ENCODE data around the gene GNPNAT1. TPM values are rescaled to one million over a fixed set of nuclear protein-coding genes. Genes with fewer than 3 reads are reported as not detected.
A peak's percentile ranks its signal among the peaks of the same experiment; 100 is the strongest.

GNPNAT1 gene
- total and polyA plus RNA-seq, 2 donors (not counting 1 experiment from before 2014, with no cell fraction given): 20.3 to 44.5 TPM

- no peak overlapping the region for H3K4me2 ChIP-seq (ENCODE audit: extremely low read depth, insufficient read depth, low read length)
- H3K36me3 ChIP-seq (ENCODE audit: control insufficient read depth, insufficient read depth, low read length): no peaks in the 10 kb centered on the region
- peaks cover 19% of the 10 kb centered on the region for H3K79me2 ChIP-seq (ENCODE audit: control insufficient read depth, insufficient read depth, low read length)
- H3K9me3 ChIP-seq (ENCODE audit: control insufficient read depth, insufficient read depth, low read depth, low read length): no peaks in the 10 kb centered on the region
- no peak for DNase-seq (ENCODE audit: low read depth in 2 of 2)
- H2AFZ ChIP-seq (ENCODE audit: low read length): no peak overlapping the region
- H4K20me1 ChIP-seq (ENCODE audit: control insufficient read depth, extremely low read depth, insufficient read depth, low read length): no peaks in the 10 kb centered on the region
- no peak overlapping the region for H3K9ac ChIP-seq (ENCODE audit: insufficient read depth, low read length)
- H3K27me3 ChIP-seq (ENCODE audit: control insufficient read depth, insufficient read depth, low read length): no peaks in the 10 kb centered on the region
- H3K4me3 ChIP-seq (replicated peaks in 1 of 4; ENCODE audit: control extremely low read depth in 1 of 4, insufficient read depth in 1 of 4, low read depth in 3 of 4, low read length in 4 of 4): no peak overlapping the region
- H3K4me1 ChIP-seq (ENCODE audit: control insufficient read depth, extremely low read depth, insufficient read depth, low read length): no peaks in the 10 kb centered on the region
- TF ChIP-seq CTCF (conservative IDR thresholded peaks at IDR 0.05 in 1 of 2, IDR thresholded peaks at IDR 0.05 in 1 of 2; ENCODE audit: low read depth in 1 of 2, low read length in 2 of 2) (no peak), EZH2 (IDR thresholded peaks at IDR 0.05; ENCODE audit: low read length, missing control alignments) (no peak)
- H3K27ac ChIP-seq (ENCODE audit: insufficient read depth, low read length): no peak overlapping the region
Measured at GRCh38 chr14:52733824-52734223, 57.6 kb downstream of the GNPNAT1 start.

GRCh38 chr14:52730709-52731111 is 60.7 kb downstream of the GNPNAT1 start:
- no peaks in the 10 kb centered on the region for H3K4me1 ChIP-seq (ENCODE audit: control insufficient read depth, extremely low read depth, insufficient read depth, low read length)
- H3K36me3 ChIP-seq (ENCODE audit: control insufficient read depth, insufficient read depth, low read length): no peaks in the 10 kb centered on the region
- H3K79me2 ChIP-seq (ENCODE audit: control insufficient read depth, insufficient read depth, low read length): peaks cover 17% of the 10 kb centered on the region
- no peaks in the 10 kb centered on the region for H3K9me3 ChIP-seq (ENCODE audit: control insufficient read depth, insufficient read depth, low read depth, low read length)
- no peaks in the 10 kb centered on the region for H3K27me3 ChIP-seq (ENCODE audit: control insufficient read depth, insufficient read depth, low read length)
- peak overlapping the region; percentile 81 for H3K4me2 ChIP-seq (ENCODE audit: extremely low read depth, insufficient read depth, low read length)
- H2AFZ ChIP-seq (ENCODE audit: low read length): peak overlapping the region; percentile 86
- no peaks in the 10 kb centered on the region for H4K20me1 ChIP-seq (ENCODE audit: control insufficient read depth, extremely low read depth, insufficient read depth, low read length)
- TF ChIP-seq EZH2 (IDR thresholded peaks at IDR 0.05; ENCODE audit: low read length, missing control alignments): no peak
- TF ChIP-seq CTCF (conservative IDR thresholded peaks at IDR 0.05 in 1 of 2, IDR thresholded peaks at IDR 0.05 in 1 of 2; ENCODE audit: low read depth in 1 of 2, low read length in 2 of 2): no peak
- peak overlapping the region; percentile 87 for H3K27ac ChIP-seq (ENCODE audit: insufficient read depth, low read length)
- DNase-seq (ENCODE audit: low read depth in 2 of 2): peak; percentile 27 to 31
- H3K9ac ChIP-seq (ENCODE audit: insufficient read depth, low read length): peak overlapping the region; percentile 85
- H3K4me3 ChIP-seq (replicated peaks in 1 of 4; ENCODE audit: control extremely low read depth in 1 of 4, insufficient read depth in 1 of 4, low read depth in 3 of 4, low read length in 4 of 4): peak overlapping the region; percentile 75 to 96 (median 86)

GRCh38 chr14:52729925-52730708 is 61.3 kb downstream of the GNPNAT1 start, which contains the start of gene STYX:
Gene STYX (plus strand): TSS chr14:52730166. CDS start chr14:52730475, 309 bp downstream.
- peak; percentile 97 to 98 for DNase-seq (ENCODE audit: low read depth in 2 of 2)
- H3K4me1 ChIP-seq (ENCODE audit: control insufficient read depth, extremely low read depth, insufficient read depth, low read length): no peaks in the 10 kb centered on the region
- H3K36me3 ChIP-seq (ENCODE audit: control insufficient read depth, insufficient read depth, low read length): no peaks in the 10 kb centered on the region
- H3K9ac ChIP-seq (ENCODE audit: insufficient read depth, low read length): peak within 1 kb of the TSS; percentile 85
- peaks cover 17% of the 10 kb centered on the region for H3K79me2 ChIP-seq (ENCODE audit: control insufficient read depth, insufficient read depth, low read length)
- no peaks in the 10 kb centered on the region for H3K27me3 ChIP-seq (ENCODE audit: control insufficient read depth, insufficient read depth, low read length)
- peak within 1 kb of the TSS; percentile 81 for H3K4me2 ChIP-seq (ENCODE audit: extremely low read depth, insufficient read depth, low read length)
- peak within 1 kb of the TSS; percentile 87 for H3K27ac ChIP-seq (ENCODE audit: insufficient read depth, low read length)
- peak within 1 kb of the TSS; percentile 75 to 96 (median 86) for H3K4me3 ChIP-seq (replicated peaks in 1 of 4; ENCODE audit: control extremely low read depth in 1 of 4, insufficient read depth in 1 of 4, low read depth in 3 of 4, low read length in 4 of 4)
- H3K9me3 ChIP-seq (ENCODE audit: control insufficient read depth, insufficient read depth, low read depth, low read length): no peaks in the 10 kb centered on the region
- H4K20me1 ChIP-seq (ENCODE audit: control insufficient read depth, extremely low read depth, insufficient read depth, low read length): no peaks in the 10 kb centered on the region
- peak within 1 kb of the TSS; percentile 86 for H2AFZ ChIP-seq (ENCODE audit: low read length)
- TF ChIP-seq EZH2 (IDR thresholded peaks at IDR 0.05; ENCODE audit: low read length, missing control alignments): no peak
- no peak for TF ChIP-seq CTCF (conservative IDR thresholded peaks at IDR 0.05 in 1 of 2, IDR thresholded peaks at IDR 0.05 in 1 of 2; ENCODE audit: low read depth in 1 of 2, low read length in 2 of 2)
